GM18526 (cell line): ENCODE results near the gene MUL1.

ENCODE experiments used
- POLR2A ChIP-seq: IDR thresholded peaks from 3 replicates; pipeline ENCODE4 v1.6.1; 2011; ENCODE audit not compliant: insufficient read length; ENCODE audit errors: extremely low read depth

The MUL1 gene

DNA sequence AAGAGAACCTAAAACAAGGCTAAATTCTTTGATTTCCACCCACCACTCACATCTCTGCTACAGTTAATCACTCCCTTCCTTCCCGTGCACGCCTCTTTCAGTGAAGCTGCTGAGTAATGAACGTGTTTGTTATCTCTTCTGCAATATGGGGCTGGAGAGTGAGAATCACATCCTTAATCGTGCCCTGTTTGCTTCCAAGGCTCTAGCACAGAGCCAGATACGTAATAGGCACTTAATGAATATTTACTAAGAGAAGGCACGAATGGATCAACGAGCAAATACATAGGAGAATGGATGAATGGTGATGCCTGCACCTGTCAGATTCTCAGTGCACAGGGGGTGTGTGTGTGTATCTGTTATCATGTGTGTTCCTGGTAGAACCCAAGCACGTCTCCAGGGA is 22.4 kb upstream of the MUL1 start:
- TF ChIP-seq POLR2A: no peak

- TF ChIP-seq POLR2A: no peak
These were observed 20.3 kb upstream of the MUL1 start for GRCh38 chr1:20528221-20528620.

DNA sequence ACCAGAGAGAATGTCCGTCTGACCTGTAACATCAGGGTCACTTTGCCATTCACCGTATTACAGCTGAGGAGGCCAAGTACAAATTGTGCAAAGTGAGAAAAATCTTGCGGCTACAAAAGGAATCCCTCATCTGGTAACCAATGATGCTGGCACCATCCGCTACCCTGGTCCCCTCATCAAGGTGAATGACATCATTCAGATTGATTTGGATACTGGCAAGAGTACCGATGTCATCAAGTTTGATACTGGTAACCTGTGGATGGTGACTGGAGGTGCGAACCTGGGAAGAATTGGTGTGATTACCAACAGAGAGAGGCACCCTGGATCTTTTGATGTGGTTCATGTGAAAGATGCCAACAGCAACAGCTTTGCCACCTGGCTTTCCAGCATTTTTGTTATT is 18.3 kb upstream of the MUL1 start:
- TF ChIP-seq POLR2A: no peak

GRCh38 chr1:20521960-20522861 is 14.3 kb upstream of the MUL1 start:
- TF ChIP-seq POLR2A: no peak

- TF ChIP-seq POLR2A: no peak
These were observed 3.8 kb upstream of the MUL1 start for GRCh38 chr1:20511518-20512428.

DNA sequence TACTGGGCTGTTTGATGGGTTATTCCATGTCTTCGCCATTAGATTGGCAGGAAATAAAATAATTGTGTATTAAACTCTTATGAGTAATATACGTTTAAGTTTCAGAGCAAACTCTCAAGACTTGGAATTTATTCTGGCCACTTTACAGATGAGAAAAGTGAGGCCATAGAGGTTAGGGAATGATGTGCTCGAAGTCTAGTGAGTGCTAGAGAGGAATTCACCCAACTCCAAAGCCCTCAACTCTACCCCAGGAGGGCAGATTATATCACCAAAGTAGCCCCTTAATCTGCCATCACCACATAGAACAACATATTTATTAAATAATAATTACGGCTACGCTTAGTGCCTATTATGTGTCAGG is 440 bp upstream of the MUL1 start:
- no peak for TF ChIP-seq POLR2A

GRCh38 chr1:20507248-20507563 is 745 bp downstream of the MUL1 start:
- no peak for TF ChIP-seq POLR2A

GRCh38 chr1:20505488-20505887 is 2.5 kb downstream of the MUL1 start:
- no peak for TF ChIP-seq POLR2A

DNA sequence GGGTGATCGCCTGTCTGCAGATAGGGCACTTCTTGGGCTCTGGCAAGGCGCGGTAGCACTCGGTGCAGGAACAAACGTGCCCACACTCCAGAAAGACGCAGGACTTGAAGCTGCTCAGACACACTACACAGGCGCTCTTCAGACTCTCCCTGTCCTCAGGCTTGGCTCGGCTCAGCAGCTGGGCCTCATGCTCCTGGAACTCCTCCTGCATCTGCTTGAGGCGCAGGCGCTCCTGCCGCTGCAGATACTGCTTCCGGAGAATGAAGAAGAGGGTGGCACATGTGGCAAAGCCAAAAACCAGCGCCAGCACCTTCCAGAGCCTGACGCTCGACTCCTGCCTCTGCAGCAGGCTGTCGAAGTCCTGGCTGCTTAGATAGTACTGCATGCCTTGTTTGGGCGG is 7.2 kb downstream of the MUL1 start:
- TF ChIP-seq POLR2A: no peak

GRCh38 chr1:20499718-20500117 is 8.2 kb downstream of the MUL1 start:
- no peak for TF ChIP-seq POLR2A

- no peak for TF ChIP-seq POLR2A
These were observed 8.8 kb downstream of the MUL1 start for GRCh38 chr1:20499105-20499504.

DNA sequence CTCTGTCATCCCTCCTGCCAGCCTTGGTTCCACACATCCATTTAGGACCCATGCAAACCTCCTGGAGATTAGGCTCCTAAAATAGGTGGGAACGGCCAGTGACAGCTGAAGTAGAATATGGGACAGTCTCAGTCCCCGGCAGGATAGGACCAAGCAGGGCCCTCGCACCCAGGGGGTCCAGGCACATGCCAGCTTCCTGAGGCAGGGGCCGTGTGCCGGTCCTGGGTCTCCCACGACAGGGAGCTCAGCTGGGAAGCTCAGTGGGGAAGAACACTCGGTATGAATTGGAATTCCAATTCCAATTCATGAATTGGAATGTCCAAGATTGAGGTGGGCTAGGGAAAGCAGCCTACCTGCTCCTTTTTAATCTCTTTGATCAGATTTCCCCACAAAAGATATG is 9.8 kb downstream of the MUL1 start:
- no peak for TF ChIP-seq POLR2A

DNA sequence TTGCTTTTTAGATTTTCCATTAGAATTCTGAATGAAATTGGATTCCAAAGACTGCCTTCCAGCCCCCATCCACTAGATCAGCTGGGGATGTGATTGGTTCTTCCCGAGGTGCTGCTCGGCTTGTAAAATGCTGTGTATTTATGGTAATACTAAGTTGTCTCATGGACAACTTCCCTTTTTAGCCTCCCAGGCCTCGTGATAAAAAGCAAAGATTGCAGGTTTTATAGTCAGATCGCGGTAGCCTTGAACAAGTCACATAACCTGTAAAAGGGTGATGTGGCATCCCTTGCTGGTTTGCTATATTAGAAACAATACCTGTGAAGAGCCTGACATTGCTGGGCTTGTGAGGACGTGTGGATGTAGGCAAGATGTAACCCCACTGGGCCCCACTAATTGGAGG is 10.4 kb downstream of the MUL1 start:
- TF ChIP-seq POLR2A: no peak

DNA sequence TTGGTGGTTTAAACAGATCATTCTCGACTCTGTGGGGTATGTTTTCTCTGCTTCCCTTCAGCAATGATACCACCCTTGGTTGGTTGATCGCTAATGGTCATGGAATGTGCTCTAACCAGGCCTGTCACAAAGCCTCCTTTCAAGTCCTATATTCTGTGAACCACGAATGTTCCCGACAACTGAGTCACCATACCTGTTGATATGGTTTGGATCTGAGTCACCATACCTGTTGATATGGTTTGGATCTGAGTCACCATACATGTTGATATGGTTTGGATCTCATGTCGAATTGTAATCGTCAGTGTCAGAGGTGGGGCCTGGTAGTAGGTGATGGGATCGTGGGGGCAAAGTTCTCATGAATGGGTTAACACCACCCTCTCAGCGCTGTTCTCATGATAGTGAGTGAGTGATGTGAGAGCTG is 11.7 kb downstream of the MUL1 start:
- TF ChIP-seq POLR2A: no peak

GRCh38 chr1:20495661-20496060 is 12.3 kb downstream of the MUL1 start:
- no peak for TF ChIP-seq POLR2A

DNA sequence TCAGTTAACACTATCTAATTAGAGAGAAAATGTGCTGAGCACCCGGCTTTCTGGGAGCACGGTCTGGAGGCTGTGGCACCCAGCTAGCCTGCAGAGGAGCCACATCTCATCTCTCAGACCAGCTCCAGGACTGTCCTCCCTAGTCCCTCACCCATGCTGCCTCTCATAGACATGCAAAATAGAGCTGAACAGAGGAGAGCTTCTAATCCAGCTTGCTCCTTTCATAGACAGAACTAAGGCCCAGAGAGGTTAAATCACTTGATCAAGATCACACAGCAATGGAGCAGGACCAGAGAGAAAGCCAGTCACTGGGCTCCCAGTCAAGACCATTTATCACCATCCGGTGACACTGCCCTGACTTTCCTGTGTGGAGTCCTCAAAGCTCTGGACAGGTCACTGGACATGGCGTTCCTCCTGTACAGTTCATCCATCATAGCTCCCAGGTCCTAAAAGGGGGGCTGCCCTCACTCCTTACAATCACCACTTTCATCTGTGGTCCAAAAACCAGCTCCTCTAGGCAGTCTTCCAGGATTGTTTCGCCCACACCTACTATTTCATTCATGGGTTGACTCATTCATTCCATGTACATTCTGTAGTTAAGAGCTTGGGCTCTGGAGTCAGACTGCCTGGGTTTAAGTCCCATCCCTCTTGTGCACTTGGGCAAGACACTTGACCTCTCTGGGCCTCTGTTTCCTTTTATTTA is 13.2 kb downstream of the MUL1 start:
- TF ChIP-seq POLR2A: no peak
